Adipose tissue (tissue), 3 donors: ENCODE measurements around the gene ARHGAP23. TPM values are rescaled to one million over a fixed set of nuclear protein-coding genes. Genes with fewer than 3 reads are reported as not detected.
"Not testable (repeated sequence)": the region's sequence is repeated elsewhere in the genome, so short reads cannot be mapped to it uniquely, and the experiment has no call there.

ENCODE experiments used
- H3K27ac ChIP-seq: one replicate; pipeline ENCODE4 v1.5.1; 2013; ENCODE audit warnings: low read depth, low read length
- WGBS, 3 donors: extraction: QIAGEN DNeasy Blood & Tissue Kit; methylation state at CpG; one replicate each; pipeline ENCODE4 v1.1.7; 2013; 5-methylcytosine and 5-hydroxymethylcytosine counted together
- polyA plus RNA-seq, 3 donors: library from polyadenylated mRNA; stranded (reverse); fragments of 200-250 nt; gene quantifications; one replicate each; pipeline ENCODE4 v1.2.3, GENCODE V29; 2013
- donor health status: healthy with polysubstance abuse.
- donor health status: Bipolar disorder and iron deficiency.
- donor health status: healthy.

ARHGAP23 gene
- polyA plus RNA-seq, 3 donors, result 1.2 to 31.1 (median 18.6) TPM

DNA sequence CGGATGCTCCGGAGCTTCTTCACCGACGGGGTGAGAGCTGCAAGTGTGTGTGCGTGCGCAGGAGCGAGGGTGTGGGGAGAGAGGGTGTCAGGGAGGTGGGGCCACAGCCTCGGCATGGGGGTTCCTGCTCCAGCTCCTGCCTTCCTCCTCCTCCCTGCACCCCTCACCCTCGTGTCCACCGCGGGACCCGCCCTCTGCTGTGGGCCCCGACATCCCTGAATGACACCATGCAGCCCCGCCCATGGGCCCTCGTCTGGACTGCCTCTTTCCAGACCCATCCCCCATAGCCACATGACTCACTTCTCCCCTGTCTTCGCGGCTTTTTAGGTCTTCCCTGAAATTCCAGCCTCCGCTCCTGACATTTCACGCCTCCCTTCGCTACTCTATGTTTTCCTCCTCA lies 41.6 kb downstream of the ARHGAP23 start:
- 71 to 75% (median 75%) methylated on average over 15 to 20 of the region's 20 CpGs for WGBS, 3 donors
- H3K27ac ChIP-seq, result no peak overlapping the region

DNA sequence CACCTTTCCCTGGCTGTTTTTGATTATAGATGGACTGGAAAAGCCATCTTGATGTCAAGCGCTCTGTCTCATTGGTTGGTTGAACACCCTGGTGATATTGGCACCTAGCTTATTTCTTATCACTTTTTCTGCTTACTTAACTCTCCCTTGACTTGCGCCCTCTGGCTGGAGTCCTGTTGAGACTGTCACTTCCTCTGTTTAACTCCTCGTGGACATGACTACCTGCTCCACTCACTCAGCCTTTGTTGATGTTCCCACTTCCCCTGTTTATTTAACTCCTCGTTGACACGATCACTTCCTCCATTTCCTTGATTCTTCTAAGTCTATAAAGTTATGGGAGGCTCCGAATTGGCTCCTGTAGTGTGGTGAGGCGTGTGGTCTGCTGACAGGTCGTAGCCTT lies 43.0 kb downstream of the ARHGAP23 start:
- WGBS, 3 donors, result 58 to 75% (median 71%) methylated on average over 8 of the region's 8 CpGs
- not testable (repeated sequence) for H3K27ac ChIP-seq

DNA sequence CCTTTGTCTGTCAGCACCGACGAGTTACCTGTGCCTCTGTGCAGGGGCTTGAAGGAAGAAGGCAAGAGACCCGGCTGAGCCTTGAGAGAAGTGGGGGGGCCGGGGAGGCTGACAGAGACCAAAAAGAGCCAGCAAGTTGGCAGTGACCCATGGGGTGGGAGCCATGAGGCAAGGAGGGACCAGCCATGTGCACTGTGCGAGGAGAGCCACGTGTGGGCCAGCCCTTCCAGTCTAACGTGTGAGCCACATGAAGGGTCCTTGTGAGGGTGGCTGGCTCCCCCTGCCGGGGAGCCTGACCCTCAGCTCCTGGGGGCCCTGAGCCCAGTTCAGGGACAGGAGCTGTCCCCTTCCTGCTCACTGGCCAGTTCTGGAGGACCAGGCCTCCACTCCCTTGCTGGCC lies 46.4 kb downstream of the ARHGAP23 start:
- not testable (repeated sequence) for H3K27ac ChIP-seq

DNA sequence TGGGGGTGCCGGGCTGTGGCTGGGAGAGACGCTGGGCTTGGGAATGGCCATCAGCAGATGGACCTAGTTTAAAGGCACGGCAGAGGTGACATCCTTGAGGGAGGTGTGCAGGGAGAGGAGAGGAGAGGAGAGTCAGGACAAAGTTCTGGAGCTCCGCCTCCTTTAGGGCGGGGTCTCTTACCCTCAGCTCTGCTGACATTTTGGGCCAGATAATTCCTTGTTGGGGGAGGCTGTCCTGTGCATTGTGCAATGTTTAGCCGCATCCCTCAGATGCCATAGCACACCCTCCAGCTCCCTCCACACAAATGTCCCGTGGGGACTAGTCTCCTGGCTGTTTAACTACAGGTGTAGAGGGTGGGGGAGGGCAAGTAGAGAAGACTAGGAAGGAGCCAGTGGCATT lies 48.3 kb downstream of the ARHGAP23 start:
- 62 to 69% (median 67%) methylated on average over 7 of the region's 7 CpGs for WGBS, 3 donors
- no peak overlapping the region for H3K27ac ChIP-seq

More for the DNA sequence above, 46.4 kb downstream of the ARHGAP23 start:
- 54 to 64% (median 63%) methylated on average over 7 to 8 of the region's 8 CpGs for WGBS, 3 donors

DNA sequence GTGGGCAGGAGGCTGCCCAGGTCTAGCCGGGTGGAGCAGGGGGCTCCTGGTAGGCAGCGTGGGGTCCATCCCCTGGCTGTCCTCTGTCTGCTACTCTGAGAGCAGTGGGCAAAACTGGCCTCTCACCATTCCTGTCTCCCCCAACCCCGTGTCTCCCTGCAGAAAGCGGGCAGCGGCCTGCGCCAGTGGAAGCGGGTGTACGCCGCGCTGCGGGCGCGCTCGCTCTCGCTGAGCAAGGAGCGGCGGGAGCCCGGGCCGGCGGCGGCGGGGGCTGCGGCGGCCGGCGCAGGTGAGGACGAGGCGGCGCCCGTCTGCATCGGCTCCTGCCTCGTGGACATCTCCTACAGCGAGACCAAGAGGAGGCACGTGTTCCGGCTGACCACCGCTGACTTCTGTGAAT lies 49.2 kb downstream of the ARHGAP23 start:
- not testable (repeated sequence) for H3K27ac ChIP-seq
- WGBS, 3 donors, result 94 to 99% (median 97%) methylated on average over 17 to 31 of the region's 36 CpGs

DNA sequence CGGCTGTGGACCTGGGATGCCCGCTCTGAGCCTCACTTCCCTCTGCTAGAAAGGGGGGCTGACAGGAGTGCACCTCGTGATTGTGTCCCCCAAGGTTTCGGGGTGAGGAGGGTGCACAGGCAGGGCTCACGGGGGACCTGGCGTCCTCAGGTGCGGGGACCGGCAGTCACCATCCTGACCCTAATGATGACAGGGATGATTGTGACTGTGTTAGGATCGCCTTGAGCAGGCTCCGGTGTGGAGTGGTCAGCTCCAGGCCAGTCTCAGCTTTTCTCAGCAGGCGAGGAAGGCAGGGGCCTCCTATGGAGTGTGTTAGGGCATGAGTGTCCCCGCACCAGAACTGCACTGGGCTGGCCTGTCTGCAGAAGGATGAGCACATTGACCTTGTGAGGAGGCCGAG lies 49.7 kb downstream of the ARHGAP23 start:
- WGBS, 3 donors, result 89 to 96% (median 96%) methylated on average over 12 to 13 of the region's 13 CpGs

DNA sequence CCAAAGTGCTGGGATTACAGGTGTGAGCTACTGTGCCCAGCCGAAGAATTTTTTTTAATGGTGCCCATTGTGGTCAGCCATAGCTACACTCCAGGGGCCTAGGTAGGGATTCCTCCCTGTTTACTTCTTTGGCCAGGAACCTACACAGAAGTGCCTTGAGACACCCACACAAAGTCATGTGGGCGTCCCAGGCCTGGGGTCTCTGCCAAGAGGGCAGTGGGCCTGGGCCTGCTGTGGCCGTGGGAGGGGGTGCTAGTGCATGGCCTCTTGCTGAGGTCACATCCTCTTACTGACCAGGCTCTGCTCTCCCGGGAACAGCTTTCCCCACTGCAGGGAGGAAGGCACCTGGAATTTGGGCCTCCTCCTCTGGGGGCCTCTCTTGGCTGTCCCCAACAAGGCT lies 50.4 kb downstream of the ARHGAP23 start:
- not testable (repeated sequence) for H3K27ac ChIP-seq
- 82 to 85% (median 82%) methylated on average over 4 of the region's 4 CpGs for WGBS, 3 donors

More for the DNA sequence above, 49.7 kb downstream of the ARHGAP23 start:
- not testable (repeated sequence) for H3K27ac ChIP-seq

DNA sequence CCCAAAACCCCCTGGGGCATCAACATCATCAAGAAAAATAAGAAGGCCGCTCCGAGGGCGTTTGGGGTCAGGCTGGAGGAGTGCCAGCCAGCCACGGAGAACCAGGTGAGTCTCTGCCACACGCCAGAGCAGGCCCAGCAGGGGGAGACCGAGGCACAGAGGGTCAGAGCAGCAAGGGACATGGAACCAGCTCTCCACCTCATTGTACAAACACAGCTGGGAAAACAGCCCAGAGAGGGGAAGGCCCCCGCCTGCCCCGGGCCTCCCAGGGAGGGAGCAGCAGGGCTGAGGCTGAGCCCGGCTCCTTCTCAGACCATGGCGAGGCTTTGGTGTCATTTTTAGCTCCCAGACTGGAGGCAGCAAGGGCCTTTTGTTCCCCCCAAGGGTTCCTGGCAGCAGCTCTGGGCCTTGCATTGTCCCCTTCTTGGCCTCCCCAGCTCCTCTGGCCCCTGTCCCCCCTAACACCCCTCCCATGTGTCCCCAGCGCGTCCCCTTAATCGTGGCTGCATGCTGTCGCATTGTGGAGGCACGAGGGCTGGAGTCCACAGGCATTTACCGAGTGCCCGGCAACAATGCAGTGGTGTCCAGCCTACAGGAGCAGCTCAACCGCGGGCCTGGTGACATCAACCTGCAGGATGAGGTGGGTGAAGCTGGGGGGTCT lies 53.9 kb downstream of the ARHGAP23 start:
- 66 to 88% (median 78%) methylated on average over 17 to 19 of the region's 19 CpGs for WGBS, 3 donors
- not testable (repeated sequence) for H3K27ac ChIP-seq

DNA sequence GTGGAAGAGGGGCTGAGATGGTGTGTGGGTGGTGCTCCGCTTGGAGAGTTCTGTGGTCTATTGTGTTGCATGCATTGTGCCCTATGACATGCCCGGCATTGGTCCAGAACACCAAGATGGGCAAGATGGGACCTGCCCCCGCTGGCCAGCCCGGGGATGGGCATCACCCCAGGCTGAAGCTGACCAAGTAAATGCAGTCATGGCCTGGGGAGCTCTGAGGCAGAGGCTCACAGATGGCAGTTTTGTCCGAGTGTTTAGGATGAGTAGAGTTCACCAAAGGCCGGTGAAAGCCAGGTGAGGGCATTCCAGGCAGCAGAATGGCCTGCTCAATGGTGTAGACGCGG lies 54.4 kb downstream of the ARHGAP23 start:
- 93 to 94% (median 94%) methylated on average over 6 to 8 of the region's 8 CpGs for WGBS, 3 donors
- not testable (repeated sequence) for H3K27ac ChIP-seq

DNA sequence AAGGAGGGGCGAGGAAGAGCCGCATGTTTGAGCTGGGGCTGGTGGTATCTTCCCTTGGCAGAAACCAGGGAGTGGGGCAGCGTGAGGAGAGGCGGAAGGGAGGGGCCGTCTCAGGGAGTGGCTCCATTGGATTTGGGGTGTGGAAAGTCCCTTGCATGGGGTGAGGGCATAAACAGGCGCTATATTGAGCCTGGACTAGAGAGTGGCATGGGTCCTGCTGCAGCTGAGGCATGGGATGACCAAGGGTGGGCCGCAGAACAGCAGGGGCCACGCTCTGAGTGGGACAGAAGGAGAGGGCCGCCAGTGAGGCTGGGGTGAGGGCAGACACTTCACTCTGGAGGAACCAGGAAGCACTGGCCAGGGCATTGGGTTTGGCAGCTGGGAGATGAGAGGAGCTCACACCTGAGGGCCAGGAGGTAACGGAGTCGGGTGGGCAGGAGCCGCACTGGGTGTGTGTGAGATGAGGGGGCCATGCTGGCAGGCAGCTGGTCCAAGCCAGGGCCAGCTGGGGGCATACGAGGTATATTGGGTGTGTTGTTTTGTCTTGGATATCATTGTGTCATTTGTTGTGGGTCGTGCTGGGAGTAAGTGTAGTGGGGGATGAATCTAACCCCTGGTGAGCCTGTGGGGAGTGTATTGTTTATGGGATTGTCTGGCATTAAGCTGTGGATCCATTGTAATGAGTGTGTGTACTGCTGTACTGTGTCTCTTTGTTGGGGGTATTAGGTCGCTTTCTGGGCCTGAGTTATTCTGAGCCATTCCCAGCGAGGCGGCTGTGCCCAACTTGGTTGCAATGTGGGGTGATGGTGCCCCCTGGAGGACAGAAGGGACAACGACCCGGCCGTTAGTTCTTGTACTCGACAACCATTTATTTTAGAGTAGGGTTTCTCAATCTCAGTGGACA lies 56.2 kb downstream of the ARHGAP23 start:
- WGBS, 3 donors, result 51 to 54% (median 53%) methylated on average over 20 to 21 of the region's 21 CpGs
- not testable (repeated sequence) for H3K27ac ChIP-seq

DNA sequence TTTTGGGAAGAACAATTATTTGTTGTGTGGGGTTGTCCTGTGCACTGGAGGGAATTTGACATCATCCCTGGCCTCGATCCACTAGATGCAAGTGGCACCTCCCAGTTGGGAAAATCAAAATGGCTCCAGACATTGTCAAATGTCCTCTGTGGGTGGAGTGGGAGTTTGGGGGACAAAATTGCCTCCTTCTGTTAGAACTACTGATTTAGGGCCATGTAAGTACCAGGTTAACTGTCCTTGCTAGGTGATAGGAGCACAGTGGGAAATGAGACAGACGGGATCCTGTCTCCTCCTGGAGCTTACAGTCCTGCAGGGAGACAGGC lies 56.8 kb downstream of the ARHGAP23 start:
- no peak overlapping the region for H3K27ac ChIP-seq

DNA sequence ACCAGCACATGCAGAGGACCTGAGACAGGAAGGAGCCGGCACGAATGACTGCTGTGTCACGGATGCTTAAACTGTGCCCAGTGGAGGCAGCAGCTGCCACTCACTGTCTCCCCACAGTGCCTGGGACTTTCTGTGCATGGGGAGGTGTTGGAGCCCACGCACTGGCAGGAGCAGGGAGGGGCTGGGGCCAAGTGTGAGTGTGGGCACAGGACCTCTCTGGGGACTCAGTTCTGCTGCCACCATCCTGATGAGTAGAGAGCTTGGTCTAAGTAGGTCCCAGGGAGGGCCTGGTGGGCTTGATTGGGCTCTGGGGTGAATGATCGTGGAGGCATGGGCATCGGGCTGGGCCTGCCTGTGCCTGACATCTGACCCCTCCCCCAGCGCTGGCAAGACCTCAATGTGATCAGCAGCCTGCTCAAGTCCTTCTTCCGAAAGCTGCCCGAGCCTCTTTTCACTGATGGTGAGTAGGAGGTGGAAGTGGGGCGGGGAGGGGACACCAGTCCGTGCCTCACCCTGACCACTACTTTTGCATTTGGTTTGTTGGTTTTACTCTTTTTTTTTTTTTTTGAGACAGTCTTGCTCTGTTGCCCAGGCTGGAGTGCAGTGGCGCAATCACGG lies 57.5 kb downstream of the ARHGAP23 start:
- H3K27ac ChIP-seq, result not testable (repeated sequence)
- 79 to 86% (median 81%) methylated on average over 11 to 13 of the region's 13 CpGs for WGBS, 3 donors

More for the DNA sequence above, 56.8 kb downstream of the ARHGAP23 start:
- WGBS, 3 donors, result 32 to 51% (median 46%) methylated on average over 2 of the region's 2 CpGs

DNA sequence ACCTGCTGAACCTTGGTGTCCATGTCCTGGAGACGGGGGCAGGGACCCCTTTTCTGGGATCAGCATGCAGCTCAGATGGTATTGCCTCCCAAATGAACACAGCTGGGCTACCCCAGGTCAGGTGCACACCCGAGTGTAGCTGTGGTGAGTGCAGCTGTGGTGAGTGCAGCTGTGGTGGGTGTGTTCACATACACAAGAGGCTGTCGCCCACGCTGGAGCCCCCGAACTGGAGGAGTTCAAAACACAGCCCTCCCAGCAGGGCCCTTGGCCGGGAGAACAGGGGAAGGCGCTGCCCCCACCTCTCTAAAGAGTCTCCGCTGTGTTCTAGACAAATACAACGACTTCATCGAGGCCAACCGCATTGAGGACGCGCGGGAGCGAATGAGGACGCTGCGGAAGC lies 61.5 kb downstream of the ARHGAP23 start:
- H3K27ac ChIP-seq, result not testable (repeated sequence)
- WGBS, 3 donors, result 77 to 87% (median 84%) methylated on average over 17 of the region's 17 CpGs

DNA sequence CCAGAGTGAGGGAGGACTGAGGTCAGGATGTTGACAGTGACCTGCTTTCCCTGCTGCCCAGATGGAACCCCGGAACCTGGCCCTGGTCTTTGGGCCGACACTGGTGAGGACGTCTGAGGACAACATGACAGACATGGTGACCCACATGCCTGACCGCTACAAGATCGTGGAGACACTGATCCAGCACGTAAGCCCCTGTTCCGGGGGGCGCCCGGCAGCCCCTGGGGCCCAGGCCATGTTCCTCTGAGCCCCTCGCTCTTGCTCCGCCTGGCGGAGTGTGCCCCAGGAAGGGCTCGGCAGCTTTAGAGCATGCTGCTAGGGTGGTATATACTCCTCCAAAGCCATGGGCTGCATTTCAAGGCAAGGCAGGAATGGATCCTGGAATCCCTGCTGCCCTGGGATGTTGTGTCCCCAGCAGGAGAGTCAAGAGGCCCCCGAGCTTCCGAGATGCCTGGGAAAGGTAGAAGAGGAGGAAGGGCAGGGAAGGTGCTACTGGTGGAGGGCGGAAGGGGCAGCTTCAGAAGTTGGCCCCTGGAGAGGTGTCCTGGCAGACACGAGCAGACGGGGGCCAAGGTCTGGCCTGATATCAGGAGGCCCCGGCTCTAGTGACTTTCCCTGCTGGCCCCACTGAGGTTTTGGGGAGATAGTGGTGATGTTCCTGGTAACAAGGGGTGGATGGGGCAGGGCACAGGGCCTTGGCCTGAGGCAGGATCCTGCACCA lies 63.2 kb downstream of the ARHGAP23 start:
- H3K27ac ChIP-seq, result not testable (repeated sequence)
- 84 to 89% (median 84%) methylated on average over 19 of the region's 19 CpGs for WGBS, 3 donors

DNA sequence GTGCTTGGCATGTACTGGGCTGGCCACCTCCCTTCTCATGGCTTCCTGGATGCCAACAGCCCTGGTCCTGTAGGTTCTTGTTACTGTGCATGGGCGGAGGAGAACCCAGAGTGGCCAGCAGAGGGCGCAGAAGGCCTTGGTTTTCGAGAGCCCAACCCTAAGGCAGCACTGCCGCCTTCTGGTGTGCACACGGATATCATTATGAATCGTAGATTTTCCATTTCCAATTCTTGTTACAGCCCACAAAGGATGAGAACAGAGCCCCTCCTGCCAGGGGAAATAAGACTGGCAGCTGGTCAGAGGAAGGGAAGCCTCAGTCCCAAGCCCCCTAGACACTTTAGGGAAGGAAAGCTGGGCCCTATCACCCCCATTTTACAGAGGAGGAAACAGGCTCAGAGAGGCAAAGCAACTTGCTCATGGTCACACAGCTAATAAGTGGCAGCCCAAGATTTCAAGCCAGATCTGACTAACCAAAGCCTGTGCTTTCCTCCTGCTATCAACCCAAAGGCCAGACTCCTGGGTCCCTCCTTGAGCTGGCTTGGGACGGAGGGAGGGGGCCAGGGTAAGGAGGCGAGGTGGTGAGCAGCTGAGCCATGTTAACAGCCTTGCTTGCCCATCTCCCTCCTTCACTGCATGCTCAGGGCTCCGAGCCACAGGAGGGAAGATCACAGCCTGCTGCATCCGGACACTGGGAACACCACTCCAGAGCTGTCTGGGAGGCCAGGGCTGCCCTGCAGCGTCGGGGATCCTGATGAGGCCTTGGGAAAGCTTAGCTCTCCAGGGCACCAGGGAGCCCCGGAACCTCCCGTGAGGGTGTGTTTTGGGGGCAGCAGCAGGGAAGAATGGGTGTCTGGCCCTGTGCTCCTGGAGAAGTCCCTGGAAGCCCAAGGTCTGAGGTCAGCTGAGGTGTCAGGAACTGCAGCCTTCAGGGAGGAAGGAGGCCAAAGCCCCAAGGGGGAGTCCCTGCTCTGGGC lies 64.1 kb downstream of the ARHGAP23 start:
- not testable (repeated sequence) for H3K27ac ChIP-seq
- WGBS, 3 donors, result 50 to 53% (median 53%) methylated on average over 14 of the region's 14 CpGs

DNA sequence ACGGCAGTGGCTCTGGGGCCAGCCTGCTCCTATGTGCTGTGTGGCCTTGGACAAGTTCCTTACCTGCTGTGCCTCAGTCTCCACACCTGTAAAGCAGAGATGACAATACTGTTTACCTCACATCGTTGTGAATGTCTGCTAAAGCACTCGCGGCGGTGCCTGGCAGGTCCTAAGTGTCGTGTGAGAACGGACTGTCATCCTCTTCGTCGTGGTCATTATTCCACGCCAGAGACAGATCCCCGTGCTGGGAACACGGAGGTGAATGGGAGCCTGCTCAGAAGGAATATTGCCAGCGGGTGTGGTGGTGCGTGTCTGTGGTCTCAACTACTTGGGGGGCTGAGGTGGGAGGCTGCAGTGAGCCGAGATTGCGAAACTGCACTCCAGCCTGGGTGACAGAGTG lies 65.9 kb downstream of the ARHGAP23 start:
- H3K27ac ChIP-seq, result not testable (repeated sequence)
- 81 to 94% (median 91%) methylated on average over 16 of the region's 16 CpGs for WGBS, 3 donors

DNA sequence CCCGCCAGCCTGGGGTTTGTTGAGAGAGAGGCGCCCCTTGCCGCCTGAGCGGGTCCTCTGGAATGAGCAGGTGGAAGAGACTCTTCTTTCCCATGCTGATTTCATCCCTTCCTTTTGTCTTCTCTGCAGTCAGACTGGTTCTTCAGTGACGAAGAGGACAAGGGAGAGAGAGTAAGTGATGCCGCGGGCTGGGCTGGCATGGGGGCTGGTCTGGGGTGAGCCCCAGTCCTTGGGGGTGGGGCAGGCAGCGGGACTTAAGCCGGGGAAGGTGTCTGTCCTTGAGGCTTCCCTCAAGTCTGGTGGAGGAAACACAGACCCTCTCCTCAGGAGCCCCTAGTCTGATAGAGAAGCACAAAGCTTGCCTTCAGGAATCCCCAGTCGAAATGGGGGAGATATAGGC lies 69.4 kb downstream of the ARHGAP23 start:
- H3K27ac ChIP-seq, result not testable (repeated sequence)
- 88 to 97% (median 92%) methylated on average over 10 of the region's 10 CpGs for WGBS, 3 donors

DNA sequence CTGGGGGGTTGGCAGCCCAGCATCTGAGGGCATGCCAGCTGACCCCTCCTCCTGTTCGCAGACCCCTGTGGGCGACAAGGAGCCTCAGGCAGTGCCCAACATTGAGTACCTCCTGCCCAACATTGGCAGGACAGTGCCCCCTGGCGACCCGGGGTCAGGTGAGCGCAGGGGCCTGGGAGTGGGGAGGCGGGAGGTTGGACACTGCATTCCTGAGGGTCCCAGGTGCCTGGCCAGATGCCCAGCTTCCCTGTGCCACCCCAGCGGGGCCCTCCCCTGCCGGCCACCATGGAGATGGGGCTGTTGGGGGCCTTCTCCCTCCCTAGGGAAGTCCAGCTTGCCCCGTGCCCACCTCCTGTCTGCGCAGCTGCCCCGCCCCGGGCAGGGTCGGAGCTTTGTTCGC lies 70.1 kb downstream of the ARHGAP23 start:
- H3K27ac ChIP-seq, result no peak overlapping the region
- 80 to 92% (median 84%) methylated on average over 10 to 14 of the region's 14 CpGs for WGBS, 3 donors
